SK-N-MC (cell line): Measurements from ENCODE around the gene GNAQ.

Experiments used
- EZH2 ChIP-seq: fragments of 200-600 bp; sonication (generic); IDR thresholded peaks from one replicate; pipeline ENCODE4 v1.6.1; 2017; ENCODE audit warnings: antibody characterized with exemption
- FOXP2 ChIP-seq: optimal IDR thresholded peaks from 2 replicates; pipeline ENCODE3; 2011; ENCODE audit warnings: mild to moderate bottlenecking, moderate library complexity; ENCODE audit not compliant: insufficient read depth; ENCODE audit errors: extremely low read length, control extremely low read depth
- POLR2AphosphoS5 ChIP-seq: IDR thresholded peaks from 2 replicates; pipeline ENCODE4 v1.6.1; 2012; ENCODE audit warnings: mild to moderate bottlenecking, low read depth, low read length, borderline replicate concordance

DNA sequence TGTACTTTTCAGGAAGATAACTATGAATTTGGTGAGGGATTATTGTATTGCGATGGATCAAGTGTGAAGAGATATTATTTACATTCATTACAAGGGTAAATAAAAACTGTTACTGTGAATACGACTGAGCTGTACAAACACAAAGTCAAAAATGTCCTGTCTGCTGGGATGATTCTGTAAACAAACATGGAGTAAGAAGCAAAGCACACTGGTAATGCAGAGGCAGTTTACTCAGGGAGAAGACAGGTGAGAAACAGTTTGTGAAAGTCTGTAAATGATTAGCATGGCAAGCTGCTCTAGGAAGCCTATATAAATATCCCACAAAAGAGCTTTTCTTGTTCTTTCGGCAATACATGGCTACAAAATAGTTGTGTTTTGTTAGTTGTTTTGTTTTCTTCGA is 268.0 kb downstream of the GNAQ start:
- TF ChIP-seq POLR2AphosphoS5: no peak
- no peak for TF ChIP-seq EZH2
- no peak for TF ChIP-seq FOXP2
